Smooth muscle cell (in vitro differentiated cells): ENCODE measurements around the gene ZBBX. TPM values are rescaled to one million over a fixed set of nuclear protein-coding genes. Genes with fewer than 3 reads are reported as not detected.

ENCODE experiments used
- DNase-seq: peaks from one replicate; lab custom pipeline; 2025; ENCODE audit not compliant: unreplicated experiment; lab: John Stamatoyannopoulos, UW
- H2AFZ ChIP-seq: fragments of 200-600 bp; sonication (generic); 2 replicates; pipeline ENCODE4 v1.6.0; 2016; ENCODE audit warnings: antibody characterized with exemption, low read depth, mild to moderate bottlenecking
- H3F3A ChIP-seq: fragments of 200-600 bp; sonication (generic); 2 replicates; pipeline ENCODE4 v1.6.0; 2017; ENCODE audit warnings: antibody characterized with exemption, low read depth
- H3K27ac ChIP-seq: fragments of 200-600 bp; sonication (generic); 2 replicates; pipeline ENCODE4 v1.5.1; 2016; ENCODE audit warnings: low read depth, mild to moderate bottlenecking
- H3K27me3 ChIP-seq: fragments of 200-600 bp; sonication (generic); 2 replicates; pipeline ENCODE4 v1.6.1; 2016; ENCODE audit warnings: low read depth, mild to moderate bottlenecking
- H3K36me3 ChIP-seq: fragments of 200-600 bp; sonication (generic); 2 replicates; pipeline ENCODE4 v1.5.1; 2016; ENCODE audit warnings: low read depth
- H3K4me1 ChIP-seq: fragments of 200-600 bp; sonication (generic); 2 replicates; pipeline ENCODE4 v1.5.1; 2016; ENCODE audit warnings: low read depth
- H3K4me2 ChIP-seq: fragments of 200-600 bp; sonication (generic); 2 replicates; pipeline ENCODE4 v1.6.0; 2016; ENCODE audit warnings: mild to moderate bottlenecking
- H3K4me3 ChIP-seq: fragments of 200-600 bp; sonication (generic); 2 replicates; pipeline ENCODE4 v1.5.1; 2016; ENCODE audit warnings: mild to moderate bottlenecking
- H3K79me2 ChIP-seq: fragments of 200-600 bp; sonication (generic); 2 replicates; pipeline ENCODE4 v1.6.0; 2016; ENCODE audit warnings: low read depth, mild to moderate bottlenecking
- H3K9ac ChIP-seq: fragments of 200-600 bp; sonication (generic); 2 replicates; pipeline ENCODE4 v1.6.0; 2016; ENCODE audit warnings: low read depth
- H3K9me3 ChIP-seq: fragments of 200-600 bp; sonication (generic); replicated peaks from 2 replicates; pipeline ENCODE4 v1.5.1; 2016; ENCODE audit warnings: low read depth
- H4K20me1 ChIP-seq: fragments of 200-600 bp; sonication (generic); 2 replicates; pipeline ENCODE4 v1.6.0; 2016; ENCODE audit warnings: low read depth
- CTCF ChIP-seq: fragments of 200-600 bp; sonication (generic); IDR thresholded peaks from 2 replicates; pipeline ENCODE4 v1.5.1; 2017; ENCODE audit warnings: borderline replicate concordance, mild to moderate bottlenecking, antibody characterized with exemption; ENCODE audit not compliant: insufficient read depth, poor library complexity, severe bottlenecking
- WGBS: methylation state at CpG from one replicate; pipeline ENCODE4 v1.1.7; 2016; ENCODE audit warnings: low lambda C conversion rate; 5-methylcytosine and 5-hydroxymethylcytosine counted together
- polyA plus RNA-seq: library from polyadenylated mRNA; unstranded; fragments of >200 nt; fragmentation: Nextera tagmentation; extraction: Ambion mirVana; gene quantifications from 2 replicates; pipeline ENCODE4 v1.2.1, GENCODE V29; 2016
- total RNA-seq: library from RNA; depleted of rRNA; stranded (reverse); fragments of >200 nt; gene quantifications from 2 replicates; pipeline ENCODE4 v1.2.3, GENCODE V29; 2014

Gene ZBBX
- total and polyA plus RNA-seq, 2 experiments from 2014 or later, result 0.13 TPM; not detected in 1

- peak; percentile 67 for TF ChIP-seq CTCF
- Histone ChIP-seq H3K9ac (no peak overlapping the region), H3K9me3 (no peaks in the 10 kb centered on the region), H2AFZ (no peak overlapping the region), H4K20me1 (no peaks in the 10 kb centered on the region), H3K4me3 (no peak overlapping the region), H3K4me1 (no peaks in the 10 kb centered on the region), H3K27ac (no peak overlapping the region), H3K79me2 (no peaks in the 10 kb centered on the region), H3K27me3 (no peaks in the 10 kb centered on the region), H3K4me2 (no peak overlapping the region), H3K36me3 (no peaks in the 10 kb centered on the region), H3F3A (no peaks in the 10 kb centered on the region)
- no peak for DNase-seq
- WGBS, result 66% methylated on average over 3 of the region's 3 CpGs
These were observed 26.9 kb upstream of the ZBBX start for GRCh38 chr3:167406876-167407492.

DNA sequence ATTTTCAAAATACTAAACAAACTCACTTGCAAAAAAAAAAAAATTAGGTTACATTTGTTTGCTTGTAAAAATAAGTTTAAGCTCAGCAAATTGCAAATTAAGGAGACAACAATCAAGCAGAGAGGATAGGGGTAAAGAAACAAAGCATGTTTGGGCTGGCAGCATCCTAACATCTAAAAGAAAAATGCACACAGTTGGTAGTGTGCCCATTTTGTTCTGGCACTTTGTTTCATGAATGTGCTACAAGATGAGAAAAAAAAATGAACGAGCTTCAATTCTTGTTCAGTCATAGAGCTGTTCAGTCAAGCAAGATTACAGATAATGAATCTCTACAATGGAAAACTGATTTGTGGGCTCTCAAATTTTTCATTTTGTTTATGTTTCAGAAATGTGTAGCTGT lies 17.7 kb upstream of the ZBBX start:
- no peak for TF ChIP-seq CTCF
- no peaks in the 10 kb centered on the region for H3K36me3 ChIP-seq
- peaks cover 5% of the 10 kb centered on the region for H3K27me3 ChIP-seq
- no peak overlapping the region for H2AFZ ChIP-seq
- no peak overlapping the region for H3K4me3 ChIP-seq
- H3K9ac ChIP-seq, result no peak overlapping the region
- no peaks in the 10 kb centered on the region for H3K4me1 ChIP-seq
- no peaks in the 10 kb centered on the region for H3K9me3 ChIP-seq
- no peak overlapping the region for H3K27ac ChIP-seq
- 79% methylated on average over 1 of the region's 1 CpG for WGBS
- no peaks in the 10 kb centered on the region for H3F3A ChIP-seq
- no peak overlapping the region for H3K4me2 ChIP-seq
- H4K20me1 ChIP-seq, result no peaks in the 10 kb centered on the region
- no peaks in the 10 kb centered on the region for H3K79me2 ChIP-seq
- no peak for DNase-seq

DNA sequence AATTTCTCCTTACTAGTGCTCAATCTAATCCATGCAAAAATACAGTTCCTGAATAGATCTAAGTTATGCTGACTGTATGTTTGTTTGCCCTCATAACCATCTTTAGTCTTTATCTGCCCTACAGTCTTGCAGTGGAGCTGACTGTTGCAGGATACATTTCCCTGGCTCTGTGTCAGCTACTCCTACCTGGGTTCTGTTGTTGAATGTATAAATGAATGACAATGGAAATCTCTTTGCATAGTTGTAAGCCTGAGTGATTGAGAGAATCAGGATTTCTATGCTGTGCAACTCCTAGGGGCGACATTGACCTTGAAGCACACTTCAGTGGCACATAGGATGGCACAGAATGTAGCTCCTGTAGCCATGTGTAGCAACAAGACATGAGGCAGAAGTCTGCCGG lies 16.0 kb upstream of the ZBBX start:
- no peak overlapping the region for H2AFZ ChIP-seq
- H3K36me3 ChIP-seq, result no peaks in the 10 kb centered on the region
- no peaks in the 10 kb centered on the region for H3K79me2 ChIP-seq
- H3K27ac ChIP-seq, result no peak overlapping the region
- no peaks in the 10 kb centered on the region for H3K9me3 ChIP-seq
- H3K4me2 ChIP-seq, result no peak overlapping the region
- DNase-seq, result no peak
- 74% methylated on average over 2 of the region's 2 CpGs for WGBS
- no peaks in the 10 kb centered on the region for H3K4me1 ChIP-seq
- no peak for TF ChIP-seq CTCF
- no peaks in the 10 kb centered on the region for H4K20me1 ChIP-seq
- H3K4me3 ChIP-seq, result no peak overlapping the region
- H3K27me3 ChIP-seq, result peaks cover 5% of the 10 kb centered on the region
- no peak overlapping the region for H3K9ac ChIP-seq
- no peaks in the 10 kb centered on the region for H3F3A ChIP-seq

- H3K27ac ChIP-seq, result no peak overlapping the region
- DNase-seq, result no peak
- H2AFZ ChIP-seq, result no peak overlapping the region
- H3K27me3 ChIP-seq, result peaks cover 5% of the 10 kb centered on the region
- H3F3A ChIP-seq, result no peaks in the 10 kb centered on the region
- no peaks in the 10 kb centered on the region for H3K79me2 ChIP-seq
- H4K20me1 ChIP-seq, result no peaks in the 10 kb centered on the region
- TF ChIP-seq CTCF, result peak; percentile 4
- 67% methylated on average over 2 of the region's 2 CpGs for WGBS
- H3K4me1 ChIP-seq, result no peaks in the 10 kb centered on the region
- H3K4me3 ChIP-seq, result no peak overlapping the region
- H3K36me3 ChIP-seq, result no peaks in the 10 kb centered on the region
- no peak overlapping the region for H3K9ac ChIP-seq
- H3K9me3 ChIP-seq, result no peaks in the 10 kb centered on the region
- H3K4me2 ChIP-seq, result no peak overlapping the region
These were observed 13.9 kb upstream of the ZBBX start for GRCh38 chr3:167394003-167394402.
